HL-60 (cell line): ENCODE data around the gene HIP1.

ENCODE experiments used
- GABPA ChIP-seq: IDR thresholded peaks from 2 replicates; pipeline ENCODE4 v1.6.1; 2012; ENCODE audit warnings: low read depth
- POLR2AphosphoS5 ChIP-seq: IDR thresholded peaks from 2 replicates; pipeline ENCODE4 v1.6.1; 2012; ENCODE audit warnings: low read depth
- TF ChIP-seq, protein P1 (sequence below): IDR thresholded peaks from one replicate; pipeline ENCODE4 v1.5.1; 2011; ENCODE audit warnings: low read length, control low read depth, inconsistent platforms; ENCODE audit not compliant: insufficient read depth

DNA sequence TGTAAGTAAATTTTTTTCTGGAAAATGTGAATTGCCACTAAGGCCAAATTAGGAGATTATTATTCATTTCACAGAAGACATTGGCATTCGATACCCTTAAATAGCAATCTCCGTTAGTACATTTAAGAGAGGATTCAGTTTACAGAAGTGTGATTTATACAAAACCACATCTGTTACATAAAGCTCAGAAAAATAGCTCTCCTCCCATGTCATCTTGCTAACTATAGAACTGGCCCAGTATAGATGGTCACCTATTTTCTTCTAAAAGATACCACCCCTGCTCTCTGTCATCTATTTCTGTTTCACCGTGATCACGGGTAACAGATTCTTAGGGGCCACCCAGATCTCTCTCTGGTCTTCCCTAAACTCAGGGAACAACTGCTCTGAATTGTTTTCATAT is 119.1 kb downstream of the HIP1 start:
- TF ChIP-seq, protein P1, sequence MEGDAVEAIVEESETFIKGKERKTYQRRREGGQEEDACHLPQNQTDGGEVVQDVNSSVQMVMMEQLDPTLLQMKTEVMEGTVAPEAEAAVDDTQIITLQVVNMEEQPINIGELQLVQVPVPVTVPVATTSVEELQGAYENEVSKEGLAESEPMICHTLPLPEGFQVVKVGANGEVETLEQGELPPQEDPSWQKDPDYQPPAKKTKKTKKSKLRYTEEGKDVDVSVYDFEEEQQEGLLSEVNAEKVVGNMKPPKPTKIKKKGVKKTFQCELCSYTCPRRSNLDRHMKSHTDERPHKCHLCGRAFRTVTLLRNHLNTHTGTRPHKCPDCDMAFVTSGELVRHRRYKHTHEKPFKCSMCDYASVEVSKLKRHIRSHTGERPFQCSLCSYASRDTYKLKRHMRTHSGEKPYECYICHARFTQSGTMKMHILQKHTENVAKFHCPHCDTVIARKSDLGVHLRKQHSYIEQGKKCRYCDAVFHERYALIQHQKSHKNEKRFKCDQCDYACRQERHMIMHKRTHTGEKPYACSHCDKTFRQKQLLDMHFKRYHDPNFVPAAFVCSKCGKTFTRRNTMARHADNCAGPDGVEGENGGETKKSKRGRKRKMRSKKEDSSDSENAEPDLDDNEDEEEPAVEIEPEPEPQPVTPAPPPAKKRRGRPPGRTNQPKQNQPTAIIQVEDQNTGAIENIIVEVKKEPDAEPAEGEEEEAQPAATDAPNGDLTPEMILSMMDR = no peak
- TF ChIP-seq POLR2AphosphoS5 (no peak), GABPA (no peak)
